Hippocampal formation (tissue), 2 donors: ENCODE results near the gene RASD1.
A peak's percentile ranks its signal among the peaks of the same experiment; 100 is the strongest.

Experiments
- DNase-seq, 2 donors: peaks; one replicate each; lab custom pipeline; 2025; lab: John Stamatoyannopoulos, UW

The RASD1 gene

DNA sequence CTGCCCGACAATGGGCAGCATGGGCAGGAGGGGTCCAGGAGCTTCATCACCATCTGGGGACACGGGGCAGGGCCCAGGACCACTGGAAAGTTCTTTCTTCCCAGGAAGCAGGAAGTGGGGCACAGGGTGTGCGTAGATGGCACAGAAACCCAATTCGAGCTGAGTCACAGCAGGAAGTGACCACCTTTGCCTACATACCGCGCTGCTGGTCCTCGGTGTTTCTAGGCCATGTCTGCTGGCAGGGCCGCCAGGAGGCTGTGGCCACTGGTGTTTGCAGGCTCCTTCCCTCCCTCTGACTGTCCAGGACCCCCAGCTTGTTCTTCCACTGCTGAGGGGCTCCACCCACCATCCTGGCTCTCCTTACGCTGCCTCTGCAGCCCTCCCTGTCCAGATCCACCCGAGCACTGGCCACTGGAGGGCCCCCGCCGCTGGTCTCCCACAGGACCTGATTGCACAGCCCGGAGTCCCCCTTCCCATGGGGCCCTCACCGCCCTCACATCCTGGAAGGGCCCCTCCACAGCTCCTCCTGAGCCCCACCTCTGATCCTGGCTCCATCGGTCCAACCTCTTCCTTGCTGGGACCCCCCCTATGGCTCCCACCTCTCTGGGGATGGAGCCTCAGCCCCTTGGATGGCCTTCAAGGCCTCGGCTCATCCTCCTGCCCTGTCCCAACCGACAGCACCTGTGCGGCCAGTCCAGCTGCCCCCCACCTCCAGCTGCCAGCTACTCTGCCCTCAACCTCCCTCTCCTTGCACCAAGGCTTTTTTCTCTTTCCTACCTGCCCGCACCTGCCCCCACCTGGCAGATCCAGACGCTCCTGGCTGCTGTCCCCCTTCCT, 14.5 kb upstream of the RASD1 start:
- no peak for DNase-seq

DNA sequence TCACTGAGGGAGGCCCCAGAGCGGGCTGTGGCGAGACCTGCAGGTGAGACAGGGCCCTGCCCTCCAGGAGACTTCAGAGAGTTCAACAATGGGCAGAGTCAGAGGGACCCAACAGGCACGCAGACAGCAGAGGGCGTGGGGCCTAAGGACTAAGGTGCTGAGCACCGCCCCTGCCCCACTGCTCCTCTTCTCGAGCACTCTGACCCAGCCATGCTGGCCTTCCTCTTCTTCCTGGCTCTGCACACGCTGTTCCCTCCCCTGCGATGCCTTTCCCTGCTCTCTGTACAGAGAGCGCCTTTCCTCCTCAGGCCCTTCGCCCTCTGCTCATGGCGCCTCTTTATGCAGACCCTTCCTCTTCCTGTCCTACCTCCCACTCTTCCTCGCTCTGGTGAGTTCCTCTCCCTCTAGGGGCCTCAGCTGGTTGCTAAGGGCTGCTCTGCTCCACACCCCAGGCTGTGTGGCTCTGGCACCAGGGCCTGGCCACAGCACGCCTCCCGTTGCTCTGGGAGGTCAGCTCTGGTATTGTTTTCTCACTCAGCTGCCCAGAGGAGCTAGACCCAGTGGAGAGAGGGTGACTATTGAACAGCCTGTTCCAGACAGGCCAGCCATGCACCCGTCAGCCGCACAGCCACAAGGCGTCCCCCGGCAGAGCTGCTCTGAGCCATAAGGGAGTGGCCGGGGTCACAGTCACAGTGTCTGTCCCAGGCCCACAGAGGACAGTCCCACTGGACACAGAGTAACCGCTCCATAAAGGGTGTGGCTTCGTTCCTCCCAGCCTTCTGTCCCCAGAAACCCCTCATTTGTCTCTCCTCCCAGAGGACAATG, 13.6 kb upstream of the RASD1 start:
- DNase-seq, result no peak

DNA sequence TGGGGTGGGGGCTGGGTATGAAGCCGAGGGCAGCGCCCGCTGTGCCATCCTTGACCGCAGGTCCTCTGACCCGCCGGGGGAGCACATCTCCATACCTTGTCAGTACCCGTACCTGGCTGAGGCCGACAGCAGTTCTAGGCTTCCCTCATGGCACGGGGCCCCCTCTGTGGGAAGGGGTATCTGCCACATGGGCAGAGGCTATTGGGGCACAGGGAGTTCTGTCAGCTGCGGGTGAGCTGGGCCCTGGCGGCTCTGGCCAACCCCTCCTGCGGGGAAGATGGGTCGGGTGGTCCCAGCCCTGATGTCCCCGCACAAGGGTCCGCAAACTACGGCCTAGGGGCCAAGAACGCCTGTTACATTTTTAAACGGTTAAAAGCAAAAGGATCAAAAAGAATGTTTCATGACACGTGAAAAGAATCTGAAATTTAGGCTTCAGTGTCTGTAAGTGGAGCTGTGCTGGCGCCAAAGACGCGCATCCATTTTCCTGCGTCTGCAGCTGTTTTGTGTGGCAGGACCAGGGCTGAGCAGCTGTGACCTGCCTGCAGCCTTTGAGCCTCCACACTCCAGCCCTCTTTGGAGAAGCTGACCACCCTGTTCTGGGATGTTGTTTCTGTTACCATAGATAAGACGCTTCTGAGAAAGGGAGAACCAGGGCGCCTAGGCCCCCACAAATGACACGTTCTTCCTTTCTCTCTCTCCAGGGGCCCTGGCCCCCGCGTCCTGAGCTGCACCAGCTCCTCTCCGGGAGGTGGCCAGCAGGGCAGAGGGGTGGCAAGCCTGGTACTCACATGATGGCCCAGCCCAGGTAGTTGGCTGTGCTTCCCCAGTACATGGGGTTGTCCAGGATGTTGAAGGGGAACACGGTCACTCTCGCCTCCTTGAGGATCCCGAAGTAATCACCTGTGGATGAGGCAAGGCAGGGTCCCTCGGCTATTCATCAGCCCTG, 12.7 kb upstream of the RASD1 start:
- no peak for DNase-seq

DNA sequence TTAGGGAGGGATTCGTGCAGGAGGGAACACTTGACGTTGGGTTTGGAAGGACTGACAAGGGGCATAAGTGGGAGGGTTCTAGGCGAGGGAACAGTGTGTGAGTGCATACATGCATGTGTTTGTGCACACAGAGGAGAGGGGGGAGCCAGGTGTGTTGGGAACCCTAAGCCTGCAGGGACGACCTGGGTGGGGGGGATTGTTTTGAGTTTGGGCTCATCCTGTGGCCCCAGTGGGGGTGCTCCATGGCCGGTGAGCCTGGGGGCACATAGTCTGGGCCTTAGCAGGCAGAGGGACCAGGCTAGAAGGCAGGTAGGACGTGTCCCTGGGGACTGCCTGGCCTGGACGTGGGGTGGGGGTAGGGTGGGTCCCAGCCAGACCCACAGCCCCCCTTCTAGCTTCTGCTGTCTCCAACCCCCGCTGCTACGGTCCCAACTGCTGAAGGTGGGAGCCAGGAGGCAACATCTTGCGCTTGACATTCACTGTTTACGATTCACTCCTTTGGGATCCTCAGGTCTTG, 11.9 kb upstream of the RASD1 start:
- no peak for DNase-seq

DNA sequence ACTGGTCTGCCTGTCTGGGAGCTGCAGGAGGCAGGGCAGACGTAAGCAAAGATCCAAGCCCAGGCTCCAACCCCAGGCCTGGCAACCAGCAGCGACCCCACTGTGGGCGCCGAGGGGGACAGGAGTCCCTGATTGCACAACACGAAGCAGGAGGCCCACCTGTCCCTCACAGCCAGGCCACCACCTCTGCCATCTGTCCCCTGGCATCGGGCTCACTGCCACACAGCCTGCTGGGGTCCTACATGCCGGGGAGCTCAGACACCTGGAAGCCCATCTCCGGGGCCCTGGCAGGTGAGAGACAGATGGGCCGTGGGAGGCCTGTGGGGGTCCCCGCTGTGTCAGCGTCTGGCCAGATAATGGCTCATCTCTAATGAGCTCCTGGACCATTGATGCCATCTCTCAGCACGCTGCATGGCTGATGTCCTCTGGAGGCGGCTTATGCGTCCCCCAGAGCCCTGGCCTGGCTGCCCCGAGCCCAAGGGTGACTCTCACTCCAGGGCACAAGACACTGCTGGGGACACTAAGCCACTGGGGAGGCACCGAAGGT, 11.3 kb upstream of the RASD1 start:
- DNase-seq, result no peak

DNA sequence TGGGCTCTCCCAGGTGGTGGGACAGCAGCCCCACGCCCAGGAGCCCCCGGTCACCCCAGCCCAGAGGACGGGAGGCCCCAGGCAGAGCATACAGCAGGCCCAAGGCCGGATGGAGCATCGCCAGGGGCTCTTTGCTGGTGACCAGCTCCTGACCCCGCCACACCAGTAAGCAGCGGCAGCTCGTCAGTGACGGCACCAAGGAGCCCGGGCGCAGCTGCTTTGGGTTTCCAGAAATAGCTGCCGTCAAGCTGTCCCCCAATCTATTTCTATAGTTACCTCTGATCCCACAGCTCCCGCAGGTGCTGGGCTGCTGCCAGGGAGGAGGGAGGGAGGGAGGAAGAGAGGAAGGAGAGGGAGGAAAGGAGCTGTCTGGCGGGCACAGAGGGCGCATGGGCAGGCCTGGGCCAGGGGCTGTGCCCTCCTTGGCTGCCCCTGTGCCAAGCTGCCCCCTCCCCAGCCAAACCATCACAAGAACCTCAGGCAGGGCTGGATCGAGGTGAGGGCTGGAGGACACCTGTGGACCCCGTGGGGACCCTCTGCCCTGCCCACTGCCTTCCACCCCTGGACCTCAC, 10.8 kb upstream of the RASD1 start:
- no peak for DNase-seq

DNA sequence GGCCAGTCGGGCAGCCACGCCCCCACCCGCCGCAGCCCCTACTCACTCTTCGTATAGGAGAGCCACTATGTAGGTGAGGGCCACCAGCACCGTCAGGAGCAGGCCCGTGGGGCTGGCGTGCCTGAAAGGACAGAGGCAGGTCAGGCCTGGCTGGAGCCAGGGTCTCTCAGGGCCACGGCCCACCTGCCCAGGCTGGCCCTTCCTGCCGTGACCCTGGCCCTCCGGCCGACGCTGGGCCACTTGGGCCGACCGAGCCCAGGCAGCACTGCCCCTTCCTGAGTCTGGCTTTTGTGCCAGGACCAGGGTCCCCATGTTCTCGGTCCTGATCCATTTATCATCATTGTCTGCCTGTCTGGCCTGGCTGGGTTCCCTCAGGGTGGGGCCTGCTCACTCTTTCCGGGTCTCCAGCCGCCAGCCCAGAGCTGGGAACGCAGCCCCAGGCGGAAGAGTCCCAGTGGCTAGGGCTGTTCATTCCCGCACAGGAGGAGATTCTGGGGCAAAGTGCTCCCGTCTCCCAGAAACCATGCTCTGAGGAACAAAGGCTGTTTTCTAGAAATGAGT, 10.1 kb upstream of the RASD1 start:
- DNase-seq, result peak in 1 of 2 donors; percentile 25

DNA sequence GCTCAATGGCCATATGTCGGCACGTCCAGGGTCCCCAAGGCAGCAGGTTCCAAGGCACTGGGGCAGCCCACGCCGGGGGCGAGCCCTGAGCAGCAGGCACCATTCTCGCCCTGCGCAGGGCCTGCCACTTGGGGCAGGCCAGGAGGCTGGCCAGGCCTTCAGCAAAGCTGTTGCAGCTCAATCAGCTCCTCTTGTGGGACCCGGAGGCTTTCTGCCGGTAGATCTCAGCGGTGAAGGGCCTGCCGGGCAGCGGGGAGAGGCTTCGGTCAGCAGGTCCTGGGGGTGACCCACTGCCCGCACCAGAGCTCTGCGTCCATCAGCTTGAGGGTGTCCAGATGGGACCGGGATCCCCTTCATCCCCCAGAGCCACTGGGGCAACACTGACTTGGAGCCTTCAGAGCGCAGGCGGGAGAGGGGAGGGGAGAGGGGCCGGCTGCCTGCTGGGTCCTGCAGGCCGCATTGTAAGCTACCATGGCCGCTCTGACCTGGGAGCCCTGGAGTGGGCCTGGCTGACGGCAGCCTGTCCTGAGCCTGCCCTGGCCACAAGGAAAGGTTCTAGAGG, 9.5 kb upstream of the RASD1 start:
- no peak for DNase-seq

DNA sequence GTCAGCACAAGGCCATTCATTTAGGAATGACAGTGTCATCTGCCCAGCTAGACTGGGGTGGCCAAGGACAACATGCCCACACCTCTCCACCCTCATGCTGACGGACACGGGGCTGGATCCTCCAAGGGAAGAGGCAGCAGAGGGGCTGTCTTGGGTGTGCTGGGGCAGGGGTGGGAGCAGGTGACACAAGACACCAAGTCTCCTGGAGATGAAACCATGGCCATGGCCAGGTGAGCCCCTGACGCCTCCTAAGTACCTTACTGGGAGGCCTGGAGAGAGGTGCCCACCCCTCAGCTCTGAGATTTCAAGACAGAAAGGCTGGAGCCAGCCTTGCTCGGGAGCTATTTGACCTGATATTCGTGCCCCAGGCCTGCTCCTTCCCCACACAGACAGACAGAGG, 9.0 kb upstream of the RASD1 start:
- DNase-seq, result no peak

DNA sequence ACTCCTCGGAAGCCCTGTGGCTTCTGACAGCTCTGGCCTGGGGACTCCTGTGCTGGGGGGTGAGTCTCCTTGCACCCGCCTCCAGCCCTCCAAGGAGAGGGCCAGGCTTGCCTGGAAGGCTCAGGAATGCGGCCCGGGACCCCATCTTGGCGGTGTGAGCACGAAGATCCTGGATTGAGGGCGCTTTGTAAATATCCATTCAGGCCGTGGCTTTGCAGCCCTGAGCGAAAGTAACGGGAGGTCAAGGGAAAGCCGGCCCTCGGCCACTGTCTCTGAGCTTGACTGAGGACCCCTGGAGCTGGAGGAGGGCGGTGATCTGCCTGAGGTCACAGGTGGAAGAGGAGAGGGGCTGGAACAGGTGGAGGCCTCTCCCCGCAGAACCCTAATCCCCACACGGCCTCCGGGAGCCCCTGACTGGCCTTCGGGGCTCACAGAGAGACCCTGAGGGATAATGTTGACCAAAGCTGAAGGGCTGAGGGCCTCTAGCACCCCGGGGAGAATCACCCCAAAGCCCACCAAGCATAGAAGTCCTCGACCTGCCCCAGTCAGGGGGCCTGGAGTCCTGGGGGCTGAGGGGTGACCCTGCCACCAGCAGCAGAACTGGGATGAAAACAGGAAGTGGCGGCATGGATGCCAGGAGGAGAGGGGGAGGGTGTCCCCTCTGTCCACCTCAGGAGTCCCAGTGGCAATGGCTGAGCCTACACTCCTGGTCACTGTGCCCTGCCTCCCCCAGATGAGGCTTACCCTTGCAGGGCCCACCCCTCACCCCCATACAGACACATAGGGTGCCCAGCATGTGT, 8.3 kb upstream of the RASD1 start:
- no peak for DNase-seq

DNA sequence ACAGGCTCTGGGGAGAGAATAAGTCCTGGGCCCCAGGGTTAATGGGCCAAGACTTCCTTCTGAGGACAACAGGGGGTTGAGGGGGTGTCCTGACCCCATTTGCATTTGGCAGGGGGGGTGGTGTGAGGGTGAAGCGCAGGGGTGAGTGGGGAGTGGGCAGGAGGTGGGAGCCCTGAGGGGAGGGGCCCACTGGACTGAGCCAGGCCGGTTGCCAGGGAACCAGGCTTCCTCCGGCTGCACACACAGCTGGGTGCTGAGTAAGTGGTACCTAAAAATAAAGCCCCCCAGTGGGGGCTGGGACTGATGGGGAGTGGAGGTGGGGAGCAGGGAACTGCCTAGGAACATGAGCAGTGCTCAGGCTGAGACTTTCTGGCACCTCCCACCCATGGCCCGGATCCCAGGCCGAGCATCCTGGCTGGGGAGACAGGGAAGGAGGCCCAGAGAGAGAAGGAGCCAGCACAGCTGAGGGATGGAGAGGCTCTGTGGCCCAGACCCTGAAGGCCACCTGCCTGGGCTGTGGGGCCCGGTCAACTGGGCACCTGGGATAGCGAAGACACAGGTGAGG, 7.5 kb upstream of the RASD1 start:
- DNase-seq, result peak; percentile 35 to 45

DNA sequence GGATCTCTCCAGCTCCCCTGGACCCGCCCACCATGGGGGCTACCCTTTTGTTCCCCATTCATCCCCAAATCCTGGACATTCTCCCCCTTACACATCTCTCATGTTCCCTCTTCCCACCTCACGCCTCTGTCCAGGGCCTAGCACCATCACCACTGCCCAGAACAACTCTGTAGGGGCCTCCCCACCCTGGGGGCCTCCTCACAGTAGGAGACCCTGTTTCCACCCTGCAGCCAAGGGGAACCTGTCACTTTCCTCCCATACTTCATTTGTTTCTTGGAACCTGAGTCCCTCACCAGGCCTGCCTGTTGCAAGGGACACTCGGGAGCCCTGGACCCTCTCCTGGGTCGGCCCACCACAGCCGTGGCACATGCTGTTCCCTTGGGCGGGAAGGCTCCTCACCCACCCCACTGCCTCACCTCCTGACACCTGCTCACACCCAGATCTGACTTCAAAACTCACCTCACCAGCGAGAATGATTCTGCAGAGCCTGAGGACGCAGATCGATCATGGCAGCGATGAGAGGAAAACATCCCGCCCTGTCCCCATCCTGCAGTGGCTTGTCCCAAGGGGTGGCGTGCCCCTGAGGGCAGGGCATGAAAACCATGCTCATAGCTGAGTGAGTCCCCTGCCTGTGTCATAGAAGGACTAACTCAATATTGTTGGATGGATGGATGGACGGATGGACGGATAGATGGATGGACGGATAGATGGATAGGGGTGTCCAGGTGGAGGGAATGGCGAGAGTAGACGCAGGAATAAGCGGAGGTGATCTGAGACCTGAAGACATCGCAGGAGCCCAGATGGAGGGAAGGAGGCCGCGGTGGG, 6.8 kb upstream of the RASD1 start:
- DNase-seq, result no peak

DNA sequence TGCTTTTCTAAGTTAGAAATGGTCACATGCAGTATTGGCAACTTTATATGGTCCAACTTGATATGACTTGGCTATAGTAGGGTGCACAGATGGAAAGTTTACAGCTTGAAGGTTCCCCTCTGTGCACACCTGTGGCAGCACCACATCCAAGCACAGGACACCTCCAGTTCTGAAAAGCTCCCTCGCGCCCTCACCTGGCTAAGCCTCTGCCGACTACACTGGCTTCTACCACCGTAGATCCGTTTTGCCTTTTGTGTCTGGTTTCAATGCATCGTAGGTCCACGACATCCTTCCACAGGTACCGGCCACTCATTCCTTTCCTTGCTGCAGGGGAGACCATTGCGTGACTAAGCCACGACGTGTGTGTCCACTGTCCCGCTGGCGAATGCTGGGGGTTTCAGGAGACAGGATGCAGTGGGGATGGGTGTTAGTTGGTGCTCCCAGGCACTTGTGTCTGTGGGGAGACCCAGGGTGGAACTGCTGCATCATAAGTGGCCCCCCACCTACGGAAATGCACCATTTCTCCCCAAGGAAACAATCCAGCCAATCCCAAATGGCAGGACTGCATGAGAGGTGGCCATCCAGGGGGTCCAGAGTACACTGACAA, 4.9 kb upstream of the RASD1 start:
- DNase-seq, result no peak

DNA sequence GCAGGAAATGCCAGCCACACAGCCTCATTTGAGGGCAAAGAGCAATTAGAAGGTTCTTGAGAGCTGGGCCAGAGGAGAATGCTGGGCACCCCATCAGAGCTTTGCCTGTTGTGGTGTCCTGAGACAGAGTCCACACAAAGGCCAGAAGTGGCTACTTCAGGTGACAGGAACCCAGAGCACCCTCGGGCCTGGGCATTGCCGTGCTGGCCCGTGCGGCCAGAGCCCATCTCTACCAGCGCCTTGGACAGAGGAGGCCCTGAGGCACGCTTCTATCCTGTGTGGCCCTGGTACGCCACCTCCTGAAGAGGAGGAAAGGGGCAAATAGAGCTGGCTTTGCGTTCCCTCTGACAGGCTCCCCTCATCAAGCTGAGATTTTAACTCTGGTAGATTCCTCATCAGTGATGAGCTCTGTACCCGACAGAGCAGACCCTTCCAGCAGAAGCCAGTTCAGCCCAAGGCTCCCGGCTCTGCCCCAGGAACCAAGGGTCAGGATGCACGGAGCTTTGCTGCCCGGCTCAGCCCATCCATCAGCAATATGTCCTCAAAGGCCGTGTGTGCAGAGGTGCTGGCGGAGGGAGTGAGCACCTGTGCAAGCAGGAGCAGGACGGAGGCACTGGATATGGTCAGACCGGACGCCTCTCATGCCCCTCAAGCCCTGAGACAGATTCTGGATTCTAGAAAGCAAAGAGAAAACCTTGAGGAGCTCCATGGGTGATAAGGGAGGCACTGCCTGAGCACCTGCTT, 3.4 kb upstream of the RASD1 start:
- DNase-seq, result no peak

DNA sequence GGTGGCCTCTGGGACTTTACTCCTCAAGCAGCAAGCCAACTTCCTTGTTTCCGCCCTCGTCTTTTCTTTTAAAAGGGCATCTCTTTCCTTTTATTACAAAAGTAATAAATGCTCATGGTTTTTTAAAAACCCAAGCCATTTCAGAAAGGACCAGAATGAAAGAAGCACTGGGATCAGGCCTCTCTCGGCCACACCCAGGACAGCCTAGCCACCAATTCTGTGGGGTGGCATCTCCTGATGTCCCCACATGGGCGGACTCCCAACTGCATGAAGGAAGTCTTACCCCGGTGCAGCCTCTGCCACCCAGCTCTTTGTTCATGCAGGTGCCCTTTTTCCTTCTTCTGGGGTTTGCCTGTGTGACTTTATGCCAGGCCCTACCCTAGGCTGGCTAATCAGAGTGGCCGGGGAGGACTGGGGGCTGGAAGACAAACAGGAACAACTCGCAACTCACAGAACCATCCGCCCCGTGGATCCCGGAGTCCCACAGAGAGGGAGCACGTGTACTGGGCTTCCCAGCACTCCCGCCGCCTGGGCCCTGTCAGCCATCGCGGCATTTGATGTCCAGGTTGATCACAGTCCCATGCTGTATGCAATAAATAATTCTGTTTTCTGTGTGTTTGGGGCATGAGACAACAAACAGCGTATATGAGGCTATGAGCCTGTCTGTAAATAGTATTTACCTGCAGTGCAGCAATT, 2.6 kb upstream of the RASD1 start:
- DNase-seq, result no peak

DNA sequence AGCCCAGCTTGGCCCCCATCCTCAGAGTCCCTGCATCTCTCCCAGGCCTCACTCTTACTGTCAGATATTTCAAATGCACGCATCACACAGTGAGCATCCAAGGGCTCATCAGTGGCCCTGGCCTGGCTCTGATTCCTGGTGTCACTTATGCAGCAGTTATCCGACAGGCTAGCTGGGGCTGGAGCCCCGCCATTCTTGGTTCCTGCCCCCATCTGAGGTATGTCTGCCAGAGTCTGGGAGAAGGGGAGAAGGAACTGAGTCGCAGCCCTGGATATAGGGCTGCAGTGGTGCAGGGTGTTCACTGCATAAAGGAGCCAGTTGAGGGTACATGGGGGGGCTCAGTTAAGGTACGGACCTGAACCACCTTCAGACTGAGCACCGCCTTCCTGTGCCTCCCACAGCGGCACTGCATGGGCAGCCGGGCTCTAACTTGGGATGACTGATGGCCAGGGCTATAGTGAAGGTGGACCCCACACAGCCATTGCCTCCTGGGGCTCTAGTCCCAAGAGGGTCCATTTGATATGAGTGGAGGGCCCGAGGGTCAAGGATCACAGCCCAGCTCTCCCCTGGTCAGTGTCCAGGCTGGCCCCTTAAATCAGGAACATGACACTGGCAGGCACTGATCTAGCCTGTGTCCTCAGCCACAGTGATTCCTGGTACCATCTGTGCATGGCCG, 1.8 kb upstream of the RASD1 start:
- no peak for DNase-seq
